Heart right ventricle (tissue), 16 donors: ENCODE measurements around the gene TMPRSS5. TPM values are rescaled to one million over a fixed set of nuclear protein-coding genes. Genes with fewer than 3 reads are reported as not detected.

Source experiments
- ATAC-seq, 8 donors: fragments of 200-7000 bp; cut with Tn5 transposase; one replicate each; pipeline ENCODE4 v1.9.1; 2020; ENCODE audit warnings: mild to moderate bottlenecking in 8 of 8, moderate library complexity in 8 of 8, moderate number of reproducible peaks in 1 of 8
- DNase-seq, 2 donors: peaks; one replicate each; pipeline ENCODE4 v3.0.0-alpha.2; 2020
- H3K27ac ChIP-seq, 10 donors: fragments of 200-600 bp; sonication (generic) in 2 of 10; one replicate each; pipeline versions ENCODE4 v1.5.0 to v1.8.0; 2020 to 2022; ENCODE audit warnings: mild to moderate bottlenecking in 3 of 10
- H3K27me3 ChIP-seq, 7 donors: fragments of 200-600 bp; one replicate each; pipeline ENCODE4 v1.8.0; 2021 to 2022; ENCODE audit warnings: mild to moderate bottlenecking in 2 of 7
- H3K36me3 ChIP-seq, 9 donors: fragments of 200-600 bp; sonication (generic) in 1 of 9; one replicate each; pipeline versions ENCODE4 v1.5.0 to v1.8.0; 2020 to 2022; ENCODE audit warnings: mild to moderate bottlenecking in 2 of 9
- H3K4me1 ChIP-seq, 9 donors: fragments of 200-600 bp; sonication (generic) in 1 of 9; one replicate each; pipeline versions ENCODE4 v1.5.0 to v1.8.0; 2020 to 2022; ENCODE audit warnings: mild to moderate bottlenecking in 4 of 9
- H3K4me3 ChIP-seq, 10 donors: fragments of 200-600 bp; sonication (generic) in 2 of 10; one replicate each; pipeline versions ENCODE4 v1.5.0 to v1.8.0; 2020 to 2022; ENCODE audit warnings: mild to moderate bottlenecking in 7 of 10, moderate library complexity in 2 of 10
- H3K9me3 ChIP-seq, 11 donors: fragments of 200-600 bp in 10 of 11; sonication (generic) in 2 of 11; one replicate each; pipeline versions ENCODE4 v1.5.0 to v1.8.0; 2013 to 2022; ENCODE audit warnings: mild to moderate bottlenecking in 2 of 11, control low read depth in 1 of 11, moderate library complexity in 1 of 11
- CTCF ChIP-seq, 9 donors: fragments of 200-600 bp; sonication (generic) in 2 of 9; IDR thresholded peaks; one replicate each; pipeline versions ENCODE4 v1.5.0 to v1.8.0; 2021 to 2022; ENCODE audit warnings: antibody characterized with exemption in 9 of 9, mild to moderate bottlenecking in 5 of 9, moderate library complexity in 1 of 9
- WGBS, 2 donors: extraction: QIAGEN DNeasy Blood & Tissue Kit; methylation state at CpG; one replicate each; pipeline ENCODE4 v1.1.7; 2013; ENCODE audit warnings: inconsistent platforms in 1 of 2; 5-methylcytosine and 5-hydroxymethylcytosine counted together
- intact Hi-C, 10 donors: fragments of 100-400 bp; cut with DNase I; formaldehyde crosslinking; loops; one replicate each; pipeline versions ENCODE4 v1.11.1 to v1.14.2; 2022
- polyA plus RNA-seq, 2 donors: library from polyadenylated mRNA; stranded (reverse); fragments of 200-250 nt; gene quantifications; one replicate each; pipeline ENCODE4 v1.2.3, GENCODE V29; 2013
- total RNA-seq, 10 donors: library from RNA; stranded (reverse); fragmentation: NEBNext Ultra II Directional in 3 of 10; extraction: Animal tissue kit (Norgen Biotek cat#: 25700) in 3 of 10; gene quantifications; one replicate each; pipeline versions ENCODE4 v1.2.1 to v1.2.4, GENCODE V29; 2021 to 2023
- donor health status: Arrhythmogenic right ventricular cardiomyopathy.
- donor health status: ischemic (EF 13 %, LVEDD 7.1; RV severe dilation, severe dysfunction).
- donor health status: healthy with polysubstance abuse.
- donor health status: DM: no; HTN: yes; CAD: no.
- donor health status: DM: no; HTN: no; CAD: no.
- donor health status: ischemic (EF 25% LVEDD 6.9; RV normal size, moderate dysfunction).
- donor health status: ischemic (EF 25% LVEDD 5.7; RV mildly dilated, moderate dysfunction).
- donor health status: healthy.
- donor health status: DM: yes; HTN: yes; CAD: no.
- donor health status: Ischemic cardiomyopathy.
- donor health status: ischemic (EF 35%, LVEDD 5.7; RV mildly dilated, moderate dysfunction).
- donor health status: nonischemic (EF 11% LVEDD 7.7; RV severe dilation, severe dysfunction).
- donor health status: DM: yes; HTN: yes; CAD: no.
- donor health status: PGD.
- donor health status: ischemic (EF 29% LVEDD 5.4; RV normal size, mild dysfunction).
- donor health status: nonischemic (EF 23%, LVEDD 6.1; RV moderate dilation, normal function).

Gene TMPRSS5
- total and polyA plus RNA-seq, 12 donors: 0.36 to 1.9 (median 0.48) TPM

GRCh38 chr11:113697756-113698407 is 8.2 kb downstream of the TMPRSS5 start:
- H3K9me3 ChIP-seq: no peaks in the 10 kb centered on the region

DNA sequence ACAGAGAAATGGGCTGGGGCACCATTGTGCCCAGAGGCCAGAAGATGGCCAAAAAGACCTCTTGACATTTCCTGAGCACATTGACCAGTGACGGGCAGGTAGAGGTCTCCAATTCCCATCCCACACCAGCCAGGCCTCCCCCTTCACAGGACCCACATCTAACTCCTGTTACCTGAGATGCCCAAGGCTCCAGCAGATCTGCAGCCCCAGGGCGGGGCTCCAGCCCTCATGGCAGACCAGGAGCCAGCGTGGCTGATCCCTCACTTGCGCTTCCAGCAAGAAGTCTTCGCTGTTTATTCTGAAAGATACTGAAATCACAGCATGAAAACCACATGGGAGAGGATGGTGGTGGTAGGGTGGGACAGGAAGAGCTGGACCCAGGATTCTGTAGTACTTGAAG is 9.0 kb downstream of the TMPRSS5 start:
- Histone ChIP-seq H3K9me3 (no peaks in the 10 kb centered on the region), H3K27me3 (no peaks in the 10 kb centered on the region), H3K4me1 (no peaks in the 10 kb centered on the region), H3K27ac (no peak overlapping the region), H3K36me3 (peaks cover 0 to 10% (median 0%) of the 10 kb centered on the region in 9 donors), H3K4me3 (no peak overlapping the region)
- 97% methylated on average over 5 of the region's 5 CpGs for WGBS, 2 donors
- no peak for TF ChIP-seq CTCF (IDR thresholded peaks at IDR 0.05)
- no peak for ATAC-seq
- intact Hi-C loops: loop anchor here in 1 of 10 donors (10.0 kb wide), 1 partner anchor 142 kb away; no protein-coding TSS in a partner anchor
- DNase-seq: no peak

More at GRCh38 chr11:113697756-113698407, 8.2 kb downstream of the TMPRSS5 start:
- WGBS, 2 donors: 92% methylated on average over 7 of the region's 7 CpGs
- Histone ChIP-seq H3K36me3 (peaks cover 0 to 10% (median 0%) of the 10 kb centered on the region in 9 donors), H3K4me3 (no peak overlapping the region), H3K27ac (no peak overlapping the region), H3K4me1 (no peaks in the 10 kb centered on the region), H3K27me3 (no peaks in the 10 kb centered on the region)
- intact Hi-C loops: loop anchor here in 1 of 10 donors (10.0 kb wide), 1 partner anchor 143 kb away; no protein-coding TSS in a partner anchor
- no peak for ATAC-seq
- no peak for DNase-seq
- no peak for TF ChIP-seq CTCF (IDR thresholded peaks at IDR 0.05)

DNA sequence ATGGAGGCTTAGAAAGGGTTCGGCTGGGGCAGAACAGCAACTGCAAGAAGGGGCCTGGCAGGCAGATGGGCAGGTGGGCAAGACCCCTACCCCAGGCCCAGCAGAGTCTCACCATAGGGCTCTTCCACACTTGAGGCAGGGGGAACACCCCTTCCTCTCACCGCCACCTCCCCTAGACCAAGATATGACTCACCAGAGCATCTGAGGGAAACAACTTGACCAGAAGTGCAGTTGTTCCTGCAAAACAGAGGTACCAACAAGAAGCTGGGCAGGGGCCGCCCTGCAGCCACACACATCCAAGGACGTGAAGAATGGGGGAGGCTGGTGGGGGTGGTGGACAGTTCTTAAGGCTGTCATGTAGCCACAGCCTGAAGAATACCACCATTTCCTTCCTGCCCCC is 10.9 kb downstream of the TMPRSS5 start:
- H3K27ac ChIP-seq: no peak overlapping the region
- 94 to 95% methylated on average over 4 of the region's 4 CpGs for WGBS, 2 donors
- no peak for ATAC-seq
- no peak for DNase-seq
- no peak for TF ChIP-seq CTCF (IDR thresholded peaks at IDR 0.05)
- H3K9me3 ChIP-seq: no peaks in the 10 kb centered on the region
- H3K4me1 ChIP-seq: no peaks in the 10 kb centered on the region
- no peak overlapping the region for H3K4me3 ChIP-seq
- intact Hi-C loops: loop anchor here in 1 of 10 donors (10.0 kb wide), 1 partner anchor 140 kb away; no protein-coding TSS in a partner anchor
- H3K27me3 ChIP-seq: no peaks in the 10 kb centered on the region
- H3K36me3 ChIP-seq: peaks cover 0 to 10% (median 0%) of the 10 kb centered on the region in 9 donors

- Histone ChIP-seq H3K9me3 (no peaks in the 10 kb centered on the region), H3K4me3 (no peak overlapping the region), H3K27me3 (no peaks in the 10 kb centered on the region), H3K4me1 (no peaks in the 10 kb centered on the region), H3K36me3 (peaks cover 0 to 10% (median 0%) of the 10 kb centered on the region in 9 donors), H3K27ac (no peak overlapping the region)
- ATAC-seq (no peak), DNase-seq (no peak)
- 96 to 97% methylated on average over 12 of the region's 12 CpGs for WGBS, 2 donors
- intact Hi-C loops: loop anchor here in 1 of 10 donors (10.0 kb wide), 1 partner anchor 140 kb away; no protein-coding TSS in a partner anchor
- TF ChIP-seq CTCF (IDR thresholded peaks at IDR 0.05): no peak
These were observed 11.7 kb downstream of the TMPRSS5 start for GRCh38 chr11:113694390-113694789.
